Measurements from ENCODE around the gene GPC5.

Gene GPC5

DNA sequence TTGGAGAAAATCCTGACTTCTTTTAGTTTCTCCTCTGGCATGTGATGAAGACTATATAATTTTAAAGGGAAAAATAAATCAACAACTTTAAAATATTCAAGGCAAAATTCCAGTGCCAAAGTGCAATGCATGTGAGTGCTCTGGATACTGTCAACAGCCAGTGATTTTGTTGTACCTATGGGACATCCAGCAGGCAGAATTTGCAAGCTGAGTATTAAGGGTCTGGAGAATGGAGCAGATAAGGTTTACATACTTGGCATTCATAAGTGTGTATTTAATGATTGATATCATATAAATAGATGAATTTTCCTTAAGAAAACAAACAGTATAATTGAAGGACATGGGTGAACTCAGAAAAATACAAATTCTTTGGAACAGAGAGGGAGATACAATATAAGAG, 703.4 kb downstream of the GPC5 start:
- no peak overlapping the region for H3K4me3 ChIP-seq (ENCODE audit: low read depth, low read length, poor library complexity, severe bottlenecking)
- no peaks in the 10 kb centered on the region for H3K27me3 ChIP-seq (ENCODE audit: insufficient read depth, low read length)
- TF ChIP-seq, protein P1, sequence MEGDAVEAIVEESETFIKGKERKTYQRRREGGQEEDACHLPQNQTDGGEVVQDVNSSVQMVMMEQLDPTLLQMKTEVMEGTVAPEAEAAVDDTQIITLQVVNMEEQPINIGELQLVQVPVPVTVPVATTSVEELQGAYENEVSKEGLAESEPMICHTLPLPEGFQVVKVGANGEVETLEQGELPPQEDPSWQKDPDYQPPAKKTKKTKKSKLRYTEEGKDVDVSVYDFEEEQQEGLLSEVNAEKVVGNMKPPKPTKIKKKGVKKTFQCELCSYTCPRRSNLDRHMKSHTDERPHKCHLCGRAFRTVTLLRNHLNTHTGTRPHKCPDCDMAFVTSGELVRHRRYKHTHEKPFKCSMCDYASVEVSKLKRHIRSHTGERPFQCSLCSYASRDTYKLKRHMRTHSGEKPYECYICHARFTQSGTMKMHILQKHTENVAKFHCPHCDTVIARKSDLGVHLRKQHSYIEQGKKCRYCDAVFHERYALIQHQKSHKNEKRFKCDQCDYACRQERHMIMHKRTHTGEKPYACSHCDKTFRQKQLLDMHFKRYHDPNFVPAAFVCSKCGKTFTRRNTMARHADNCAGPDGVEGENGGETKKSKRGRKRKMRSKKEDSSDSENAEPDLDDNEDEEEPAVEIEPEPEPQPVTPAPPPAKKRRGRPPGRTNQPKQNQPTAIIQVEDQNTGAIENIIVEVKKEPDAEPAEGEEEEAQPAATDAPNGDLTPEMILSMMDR (IDR thresholded peaks at IDR 0.05; ENCODE audit: low read length), result no peak
- no peak for TF ChIP-seq EZH2 (IDR thresholded peaks at IDR 0.05; ENCODE audit: borderline replicate concordance, low read length)
- H3F3A ChIP-seq (ENCODE audit: insufficient read depth, low read length), result no peaks in the 10 kb centered on the region
- no peaks in the 10 kb centered on the region for H3K4me1 ChIP-seq (ENCODE audit: insufficient read depth, low read length, severe bottlenecking)
- no peaks in the 10 kb centered on the region for H3K36me3 ChIP-seq (ENCODE audit: insufficient read depth, low read length)
- no peak overlapping the region for H2AFZ ChIP-seq (ENCODE audit: low read length)
- no peak overlapping the region for H3K4me2 ChIP-seq (ENCODE audit: low read length)
- H4K20me1 ChIP-seq (ENCODE audit: insufficient read depth, low read length), result no peaks in the 10 kb centered on the region
- no peaks in the 10 kb centered on the region for H3K9me3 ChIP-seq (ENCODE audit: low read length)
- no peak overlapping the region for H3K27ac ChIP-seq (ENCODE audit: low read depth, low read length, poor library complexity, severe bottlenecking)
- no peak overlapping the region for H3K9ac ChIP-seq (ENCODE audit: low read length)
- no peaks in the 10 kb centered on the region for H3K79me2 ChIP-seq (ENCODE audit: insufficient read depth, low read length)
- no peaks in the 10 kb centered on the region for H3K9me2 ChIP-seq (ENCODE audit: low read depth, low read length)

DNA sequence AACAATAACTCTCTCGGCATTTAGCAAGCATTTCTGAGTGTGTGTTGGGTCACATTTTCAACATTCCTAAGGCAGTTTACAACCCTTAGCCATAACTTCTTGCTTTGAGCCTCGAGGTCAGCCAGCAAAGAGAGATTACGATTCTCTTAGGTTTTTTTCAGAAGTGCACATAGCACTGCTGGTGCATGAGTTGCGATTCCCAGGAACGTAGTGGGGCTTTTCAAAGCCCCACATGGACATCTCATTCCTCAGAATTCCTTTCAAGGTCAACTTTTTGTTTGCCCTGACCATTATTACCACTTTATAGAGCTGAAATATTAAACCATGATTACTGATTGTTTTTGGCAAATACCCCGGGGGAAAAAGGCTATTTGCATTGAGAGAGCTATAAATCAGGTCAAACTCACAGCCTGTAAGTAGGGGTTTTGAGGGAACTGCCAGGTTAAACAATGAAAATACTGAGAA, 705.3 kb downstream of the GPC5 start:
- no peaks in the 10 kb centered on the region for H3K27me3 ChIP-seq (ENCODE audit: insufficient read depth, low read length)
- no peaks in the 10 kb centered on the region for H3K79me2 ChIP-seq (ENCODE audit: insufficient read depth, low read length)
- no peaks in the 10 kb centered on the region for H3F3A ChIP-seq (ENCODE audit: insufficient read depth, low read length)
- H3K9me3 ChIP-seq (ENCODE audit: low read length), result no peaks in the 10 kb centered on the region
- no peaks in the 10 kb centered on the region for H3K36me3 ChIP-seq (ENCODE audit: insufficient read depth, low read length)
- no peaks in the 10 kb centered on the region for H4K20me1 ChIP-seq (ENCODE audit: insufficient read depth, low read length)
- H3K4me2 ChIP-seq (ENCODE audit: low read length), result no peak overlapping the region
- H3K27ac ChIP-seq (ENCODE audit: low read depth, low read length, poor library complexity, severe bottlenecking), result no peak overlapping the region
- no peak overlapping the region for H3K4me3 ChIP-seq (ENCODE audit: low read depth, low read length, poor library complexity, severe bottlenecking)
- no peaks in the 10 kb centered on the region for H3K4me1 ChIP-seq (ENCODE audit: insufficient read depth, low read length, severe bottlenecking)
- H3K9ac ChIP-seq (ENCODE audit: low read length), result no peak overlapping the region
- TF ChIP-seq EZH2 (IDR thresholded peaks at IDR 0.05; ENCODE audit: borderline replicate concordance, low read length), result no peak
- TF ChIP-seq, protein P1 (IDR thresholded peaks at IDR 0.05; ENCODE audit: low read length), result no peak
- no peaks in the 10 kb centered on the region for H3K9me2 ChIP-seq (ENCODE audit: low read depth, low read length)
- no peak overlapping the region for H2AFZ ChIP-seq (ENCODE audit: low read length)

DNA sequence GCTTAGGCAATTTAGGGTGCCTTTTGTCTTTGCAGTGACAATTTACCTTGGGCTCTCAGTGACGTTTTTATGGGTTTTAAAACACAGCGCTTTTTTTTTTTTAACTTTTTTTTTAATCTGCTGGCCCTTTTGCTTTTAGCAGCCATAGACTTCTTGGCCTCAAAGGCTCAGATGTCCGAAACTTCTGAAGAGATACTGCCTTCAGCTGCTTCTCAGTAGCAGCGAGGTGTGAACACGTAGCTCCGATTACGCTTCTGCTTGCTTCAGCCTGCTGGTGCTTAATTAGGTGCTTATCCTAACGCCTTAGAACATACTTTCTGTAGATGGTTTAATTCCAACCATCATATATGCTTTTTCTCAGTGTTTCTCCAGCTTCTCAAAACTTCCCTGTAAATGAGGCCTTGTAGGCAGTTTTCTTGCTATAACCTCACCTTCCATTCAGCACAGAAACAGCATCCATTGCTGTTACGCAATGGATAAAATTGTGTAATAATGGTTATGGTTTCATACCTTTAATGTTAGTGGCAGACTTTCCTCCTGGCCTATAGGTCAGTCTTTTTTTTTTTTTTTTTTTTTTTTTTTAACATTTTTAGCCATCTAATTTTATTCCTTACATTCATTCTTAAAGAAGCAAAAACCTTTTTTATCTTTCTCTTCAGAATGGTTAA, 723.9 kb downstream of the GPC5 start:
- no peak overlapping the region for H3K4me2 ChIP-seq (ENCODE audit: low read length)
- H3K9ac ChIP-seq (ENCODE audit: low read length), result no peak overlapping the region
- H4K20me1 ChIP-seq (ENCODE audit: insufficient read depth, low read length), result no peaks in the 10 kb centered on the region
- H3K9me3 ChIP-seq (ENCODE audit: low read length), result no peaks in the 10 kb centered on the region
- H2AFZ ChIP-seq (ENCODE audit: low read length), result no peak overlapping the region
- H3K4me1 ChIP-seq (ENCODE audit: insufficient read depth, low read length, severe bottlenecking), result no peaks in the 10 kb centered on the region
- H3K9me2 ChIP-seq (ENCODE audit: low read depth, low read length), result no peaks in the 10 kb centered on the region; the same call in 1 of the 2 replicates
- H3K27me3 ChIP-seq (ENCODE audit: insufficient read depth, low read length), result no peaks in the 10 kb centered on the region
- H3K27ac ChIP-seq (ENCODE audit: low read depth, low read length, poor library complexity, severe bottlenecking), result no peak overlapping the region
- no peak for TF ChIP-seq EZH2 (IDR thresholded peaks at IDR 0.05; ENCODE audit: borderline replicate concordance, low read length)
- TF ChIP-seq, protein P1 (IDR thresholded peaks at IDR 0.05; ENCODE audit: low read length), result no peak
- no peak overlapping the region for H3K4me3 ChIP-seq (ENCODE audit: low read depth, low read length, poor library complexity, severe bottlenecking)
- H3F3A ChIP-seq (ENCODE audit: insufficient read depth, low read length), result no peaks in the 10 kb centered on the region
- no peaks in the 10 kb centered on the region for H3K36me3 ChIP-seq (ENCODE audit: insufficient read depth, low read length)
- H3K79me2 ChIP-seq (ENCODE audit: insufficient read depth, low read length), result no peaks in the 10 kb centered on the region

All from OCI-LY1 (cell line).